IPS-NIHi7 (cell line): Measurements from ENCODE around the gene GBF1.
A peak's percentile ranks its signal among the peaks of the same experiment; 100 is the strongest.
"Not testable (repeated sequence)": the region's sequence is repeated elsewhere in the genome, so short reads cannot be mapped to it uniquely, and the experiment has no call there.

ENCODE experiments used
- DNase-seq: peaks from one replicate; pipeline ENCODE4 v3.0.0; 2012; ENCODE audit warnings: mixed read lengths; ENCODE audit errors: extremely low spot score

GBF1 gene, protein sequence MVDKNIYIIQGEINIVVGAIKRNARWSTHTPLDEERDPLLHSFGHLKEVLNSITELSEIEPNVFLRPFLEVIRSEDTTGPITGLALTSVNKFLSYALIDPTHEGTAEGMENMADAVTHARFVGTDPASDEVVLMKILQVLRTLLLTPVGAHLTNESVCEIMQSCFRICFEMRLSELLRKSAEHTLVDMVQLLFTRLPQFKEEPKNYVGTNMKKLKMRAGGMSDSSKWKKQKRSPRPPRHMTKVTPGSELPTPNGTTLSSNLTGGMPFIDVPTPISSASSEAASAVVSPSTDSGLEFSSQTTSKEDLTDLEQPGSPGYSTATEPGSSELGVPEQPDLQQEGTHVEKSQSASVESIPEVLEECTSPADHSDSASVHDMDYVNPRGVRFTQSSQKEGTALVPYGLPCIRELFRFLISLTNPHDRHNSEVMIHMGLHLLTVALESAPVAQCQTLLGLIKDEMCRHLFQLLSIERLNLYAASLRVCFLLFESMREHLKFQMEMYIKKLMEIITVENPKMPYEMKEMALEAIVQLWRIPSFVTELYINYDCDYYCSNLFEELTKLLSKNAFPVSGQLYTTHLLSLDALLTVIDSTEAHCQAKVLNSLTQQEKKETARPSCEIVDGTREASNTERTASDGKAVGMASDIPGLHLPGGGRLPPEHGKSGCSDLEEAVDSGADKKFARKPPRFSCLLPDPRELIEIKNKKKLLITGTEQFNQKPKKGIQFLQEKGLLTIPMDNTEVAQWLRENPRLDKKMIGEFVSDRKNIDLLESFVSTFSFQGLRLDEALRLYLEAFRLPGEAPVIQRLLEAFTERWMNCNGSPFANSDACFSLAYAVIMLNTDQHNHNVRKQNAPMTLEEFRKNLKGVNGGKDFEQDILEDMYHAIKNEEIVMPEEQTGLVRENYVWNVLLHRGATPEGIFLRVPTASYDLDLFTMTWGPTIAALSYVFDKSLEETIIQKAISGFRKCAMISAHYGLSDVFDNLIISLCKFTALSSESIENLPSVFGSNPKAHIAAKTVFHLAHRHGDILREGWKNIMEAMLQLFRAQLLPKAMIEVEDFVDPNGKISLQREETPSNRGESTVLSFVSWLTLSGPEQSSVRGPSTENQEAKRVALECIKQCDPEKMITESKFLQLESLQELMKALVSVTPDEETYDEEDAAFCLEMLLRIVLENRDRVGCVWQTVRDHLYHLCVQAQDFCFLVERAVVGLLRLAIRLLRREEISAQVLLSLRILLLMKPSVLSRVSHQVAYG (N-terminal part only)

GRCh38 chr10:102245082-102245931, at the start of gene GBF1:
Gene GBF1, plus strand, starts transcription at chr10:102245532. Its CDS starts 13,407 bp downstream, at chr10:102258939.
- DNase-seq: peak; percentile 96

GRCh38 chr10:102196893-102197292, 48.4 kb upstream of the GBF1 start:
- DNase-seq: no peak

GRCh38 chr10:102198027-102198426, 47.3 kb upstream of the GBF1 start:
- no peak for DNase-seq

- DNase-seq: no peak
Measured at GRCh38 chr10:102200751-102201640, 44.3 kb upstream of the GBF1 start.

DNA sequence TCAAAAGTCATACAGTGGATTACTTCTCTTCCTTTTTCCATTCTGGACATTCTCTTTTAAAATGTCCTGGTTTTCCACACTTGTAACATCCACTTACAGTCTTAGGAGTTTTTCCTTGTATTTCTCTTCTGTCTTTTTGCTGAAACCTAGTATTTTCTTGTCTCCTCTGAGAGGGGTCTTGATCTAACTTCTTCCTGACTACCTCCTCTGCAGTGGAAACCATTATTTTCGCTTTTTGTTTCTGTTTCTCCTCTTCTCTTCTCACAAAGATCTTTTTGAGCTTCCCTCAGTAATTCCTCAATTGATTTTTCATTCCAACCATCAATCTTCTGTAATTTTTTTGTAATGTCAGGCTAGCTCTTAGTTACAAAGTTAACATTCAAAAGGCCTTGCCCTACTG, 42.9 kb upstream of the GBF1 start:
- DNase-seq: no peak

- no peak for DNase-seq
Measured at GRCh38 chr10:102208311-102209035, 36.9 kb upstream of the GBF1 start.

GRCh38 chr10:102211615-102212299, 33.6 kb upstream of the GBF1 start:
- DNase-seq: no peak

DNA sequence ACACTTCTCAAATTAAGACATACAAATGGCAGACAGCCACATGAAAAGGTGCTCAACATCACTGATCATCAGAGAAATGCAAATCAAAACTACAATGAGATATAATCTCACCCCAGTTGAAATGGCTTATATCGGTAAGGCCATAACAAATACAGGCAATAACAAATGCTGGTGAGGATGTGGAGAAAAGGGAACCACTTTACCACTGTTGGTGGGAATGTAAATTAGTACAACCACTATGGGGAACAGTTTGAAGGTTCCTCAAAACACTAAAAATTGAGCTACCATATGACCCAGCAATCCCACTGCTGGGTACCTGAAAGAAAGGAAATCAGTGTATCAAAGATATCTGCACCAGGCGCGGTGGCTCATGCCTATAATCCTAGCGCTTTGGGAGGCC, 31.7 kb upstream of the GBF1 start:
- not testable (repeated sequence) for DNase-seq

DNA sequence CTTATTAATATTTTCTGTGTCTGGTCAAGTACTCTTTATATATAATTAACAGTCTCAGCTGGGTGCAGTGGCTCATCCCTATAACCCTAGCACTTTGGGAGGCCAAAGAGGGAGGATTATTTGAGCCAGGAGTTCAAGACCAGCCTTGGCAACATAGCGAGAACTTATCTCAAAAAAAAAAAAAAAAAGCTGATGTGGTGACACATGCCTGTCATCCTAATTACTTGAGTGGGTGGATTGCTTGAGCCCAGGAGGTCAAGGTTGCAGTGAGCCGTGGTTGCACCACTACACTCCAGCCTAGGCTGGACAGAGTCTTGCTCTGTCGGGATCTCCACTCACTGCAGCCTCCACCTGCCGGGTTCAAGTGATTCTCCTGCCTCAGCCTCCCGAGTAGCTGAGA, 26.0 kb upstream of the GBF1 start:
- no peak for DNase-seq

- DNase-seq: no peak
Measured at GRCh38 chr10:102220612-102221011, 24.7 kb upstream of the GBF1 start.

GRCh38 chr10:102222797-102223196, 22.5 kb upstream of the GBF1 start:
- DNase-seq: no peak

DNA sequence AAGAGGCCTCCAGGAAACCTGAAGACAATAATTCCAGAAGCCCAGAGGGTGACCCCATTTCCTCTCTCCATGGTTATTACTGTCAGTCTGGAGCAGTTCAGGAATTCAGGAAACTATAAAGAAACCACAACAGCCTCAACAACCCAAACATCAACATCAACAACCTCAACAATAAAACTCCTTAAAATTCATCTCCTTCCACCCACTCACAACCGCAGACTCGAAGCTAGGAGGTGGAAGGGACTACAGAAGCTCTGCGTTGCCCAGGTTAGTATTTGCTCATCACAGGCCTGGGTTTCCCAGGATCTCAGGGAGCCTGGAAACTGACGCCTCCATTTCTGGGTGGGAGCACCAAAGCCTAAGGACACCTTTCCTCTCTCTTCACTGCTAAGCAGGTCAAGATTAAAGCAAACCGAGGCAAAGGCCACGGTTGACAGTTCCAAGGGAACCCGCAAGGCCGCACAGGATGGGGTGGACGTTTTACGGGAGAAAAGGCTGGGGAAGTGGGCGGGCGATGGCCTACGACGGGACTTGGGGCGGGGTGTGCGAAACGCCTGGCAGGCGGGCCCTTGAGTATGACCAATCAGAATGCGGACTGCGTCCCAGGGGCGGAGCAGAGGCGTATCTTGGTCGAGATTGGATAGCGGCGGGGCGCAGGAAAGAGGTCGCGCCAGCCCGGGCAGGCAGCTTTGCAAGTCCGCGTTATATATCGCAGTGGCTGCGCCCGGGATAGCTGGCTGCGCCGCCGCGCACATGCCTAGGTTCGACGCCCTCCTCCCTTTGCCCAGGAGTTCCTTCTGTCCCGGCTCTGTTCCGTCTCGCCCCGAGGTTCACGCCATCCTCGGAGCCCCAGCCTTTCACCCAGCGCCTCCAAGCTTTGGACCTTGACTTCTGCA, 19.4 kb upstream of the GBF1 start, which contains the start of gene ELOVL3:
Gene ELOVL3 (plus strand): TSS at position 654 of the 896 bp plus-strand sequence. CDS start 250 bp downstream, outside the sequence.
- peak; percentile 100 for DNase-seq

DNA sequence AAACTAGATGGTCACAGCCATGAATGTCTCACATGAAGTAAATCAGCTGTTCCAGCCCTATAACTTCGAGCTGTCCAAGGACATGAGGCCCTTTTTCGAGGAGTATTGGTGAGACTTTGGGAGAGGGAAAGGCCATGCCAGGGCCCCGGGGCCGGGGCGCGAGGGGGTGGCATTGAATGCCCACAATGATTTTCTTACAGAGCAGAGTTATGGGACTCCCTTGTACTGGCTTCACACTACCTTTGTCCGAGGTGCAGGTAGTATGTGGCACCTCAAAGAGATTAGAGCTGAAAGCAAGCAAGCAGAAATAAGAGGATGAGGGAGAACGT, 18.8 kb upstream of the GBF1 start:
- no peak for DNase-seq

DNA sequence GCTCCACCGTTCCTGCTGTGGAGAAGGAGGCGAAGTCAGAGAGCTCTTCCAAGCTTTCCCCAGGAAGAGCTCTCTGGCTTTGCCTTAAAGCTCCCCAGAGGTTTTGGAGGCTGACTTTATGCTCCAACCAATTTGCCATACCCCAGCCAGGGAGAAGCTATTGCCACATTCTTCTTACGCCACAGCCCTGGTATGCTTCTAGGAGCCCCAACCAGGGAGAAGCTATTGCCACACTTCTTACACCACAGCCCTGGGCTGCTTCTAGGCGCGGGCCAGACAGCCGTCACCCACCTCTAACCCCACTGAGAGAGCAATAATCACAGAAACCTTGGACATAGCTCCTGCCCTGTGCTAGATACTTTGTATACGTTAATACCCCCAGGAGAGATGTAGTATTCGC, 18.3 kb upstream of the GBF1 start:
- DNase-seq: no peak

GRCh38 chr10:102229810-102230263, 15.5 kb upstream of the GBF1 start:
- DNase-seq: peak; percentile 80

DNA sequence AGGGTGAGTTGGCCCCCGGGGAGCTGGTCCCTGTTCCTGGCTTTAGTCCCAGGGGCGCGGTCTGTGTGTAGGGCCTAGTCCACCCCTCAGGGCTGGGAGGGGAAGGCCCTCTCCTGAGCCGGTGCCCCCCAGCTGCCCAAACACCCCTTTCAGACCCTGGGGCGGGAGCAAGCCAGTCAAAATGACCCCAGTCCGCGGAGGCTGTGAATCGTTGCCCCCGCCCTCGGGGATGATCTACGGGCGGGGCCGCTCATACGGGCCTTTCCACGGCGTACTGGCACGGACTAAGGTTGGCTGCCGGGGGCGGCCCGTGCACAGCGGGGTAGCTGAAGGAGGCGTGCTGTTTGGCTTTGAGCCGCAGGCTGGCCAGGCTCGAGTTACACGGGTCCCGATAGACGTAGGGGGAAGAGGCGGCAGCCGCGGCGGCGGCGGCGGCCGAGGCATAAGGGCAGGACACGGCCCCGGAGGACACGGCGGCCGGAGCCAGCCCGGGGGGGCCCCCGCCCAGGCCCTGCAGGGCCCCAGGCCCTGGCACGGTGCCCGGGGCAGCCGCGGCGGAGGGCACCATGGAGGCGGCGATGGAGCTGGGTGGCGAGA, 15.0 kb upstream of the GBF1 start:
- peak; percentile 79 for DNase-seq

DNA sequence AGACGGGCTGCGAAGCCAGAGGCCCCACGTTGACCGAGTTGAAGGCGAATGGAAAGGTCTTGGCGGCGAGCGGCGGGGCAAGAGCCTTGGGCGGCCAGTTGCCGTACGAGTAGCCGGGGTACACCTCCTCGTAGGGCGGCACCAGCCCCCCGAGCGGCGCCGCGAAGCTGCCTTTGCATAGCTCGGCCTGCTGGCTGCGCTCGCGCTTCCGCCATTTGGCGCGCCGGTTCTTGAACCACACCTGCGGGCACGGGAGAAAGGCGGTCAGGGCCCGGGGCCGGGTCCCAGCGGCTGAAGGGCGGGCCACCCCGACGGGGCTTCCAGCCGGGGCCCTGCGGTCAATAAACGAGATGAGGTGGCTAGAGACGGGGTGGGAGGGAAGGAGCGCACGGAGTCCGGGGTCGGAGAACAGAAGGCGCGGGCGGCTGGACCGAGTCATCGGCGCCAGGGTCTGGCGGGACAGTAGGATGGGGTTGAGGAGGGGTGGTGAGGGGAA, 14.4 kb upstream of the GBF1 start:
- peak; percentile 60 for DNase-seq
